T-helper 2 cell treated with Interferon-gamma antibody and Interleukin-4, amounts not matched to agents 100 ng/mL and 5 ng/mL, for 36 hours (primary cell): ENCODE results near the gene ATF4. TPM values are rescaled to one million over a fixed set of nuclear protein-coding genes. Genes with fewer than 3 reads are reported as not detected.

Experiments used
- intact Hi-C: fragments of 100-400 bp; cut with micrococcal nuclease; formaldehyde crosslinking; loops from one replicate; pipeline ENCODE4 v1.15.1; 2023
- total RNA-seq: library from RNA; stranded (reverse); gene quantifications from 2 replicates; pipeline ENCODE4 v1.2.3, GENCODE V29; 2022

ATF4 gene
- total RNA-seq, 1 donor from 2014 or later, result 277 TPM

GRCh38 chr22:39508393-39508792, 12.0 kb upstream of the ATF4 start:
- intact Hi-C loops, result no loop called here

- intact Hi-C loops, result no loop called here
Observed at GRCh38 chr22:39510529-39511149, 9.7 kb upstream of the ATF4 start.

GRCh38 chr22:39511226-39511625, 9.1 kb upstream of the ATF4 start:
- intact Hi-C loops, result no loop called here

- intact Hi-C loops, result no loop called here
Observed at GRCh38 chr22:39512026-39512425, 8.3 kb upstream of the ATF4 start.

DNA sequence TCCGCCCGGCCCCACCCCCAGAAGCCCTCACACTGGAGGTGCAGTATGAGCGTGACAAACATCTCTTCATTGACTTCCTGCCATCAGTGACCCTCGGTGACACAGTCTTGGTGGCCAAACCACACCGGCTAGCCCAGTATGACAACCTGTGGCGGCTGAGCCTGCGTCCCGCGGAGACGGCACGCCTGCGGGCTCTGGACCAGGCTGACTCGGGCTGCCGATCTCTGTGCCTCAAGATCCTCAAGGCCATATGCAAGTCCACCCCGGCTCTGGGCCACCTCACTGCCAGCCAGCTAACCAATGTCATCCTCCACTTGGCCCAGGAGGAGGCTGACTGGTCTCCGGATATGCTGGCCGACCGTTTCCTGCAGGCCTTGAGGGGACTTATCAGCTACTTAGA, 6.6 kb upstream of the ATF4 start:
- intact Hi-C loops, result no loop called here

GRCh38 chr22:39514373-39514973, 5.9 kb upstream of the ATF4 start:
- intact Hi-C loops, result no loop called here

DNA sequence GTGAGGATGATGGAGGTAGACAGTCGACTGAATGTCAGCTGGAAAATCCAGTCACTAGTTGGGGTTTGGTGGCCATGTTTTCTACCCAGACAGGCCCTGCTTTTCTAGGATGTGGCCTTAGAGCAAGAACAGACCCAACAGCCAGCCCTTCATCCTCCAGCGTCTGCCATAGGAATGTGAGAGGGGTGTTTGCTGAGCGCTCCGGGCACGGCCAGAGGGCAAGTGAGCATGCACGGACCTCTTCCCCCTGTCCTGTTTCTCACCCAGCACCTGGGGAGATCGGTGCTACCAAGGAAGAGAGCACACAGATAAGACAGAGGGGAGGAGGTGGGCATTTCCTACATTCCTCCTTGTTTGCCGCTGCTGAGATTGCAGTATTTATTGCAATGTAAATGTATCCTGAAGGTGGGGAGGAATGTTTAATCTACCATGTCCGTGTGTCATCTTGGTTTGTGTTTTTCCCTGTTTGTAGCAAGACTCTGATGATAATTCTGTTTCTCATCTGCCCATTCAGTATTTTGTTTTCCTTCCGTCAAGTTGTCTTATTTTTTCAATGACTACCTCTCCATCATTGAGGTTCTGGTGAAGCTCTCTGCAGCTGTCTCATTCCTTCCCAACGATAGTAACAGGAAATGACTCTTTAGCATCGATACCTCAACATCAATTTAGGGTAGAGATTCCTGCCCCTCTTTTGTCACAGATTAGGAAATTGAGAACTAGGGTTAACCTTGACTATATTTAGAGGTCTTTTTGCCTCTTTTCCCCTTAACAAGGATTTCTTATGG, 4.9 kb upstream of the ATF4 start:
- intact Hi-C loops, result no loop called here

- intact Hi-C loops, result no loop called here
Observed at GRCh38 chr22:39517470-39517869, 2.9 kb upstream of the ATF4 start.

DNA sequence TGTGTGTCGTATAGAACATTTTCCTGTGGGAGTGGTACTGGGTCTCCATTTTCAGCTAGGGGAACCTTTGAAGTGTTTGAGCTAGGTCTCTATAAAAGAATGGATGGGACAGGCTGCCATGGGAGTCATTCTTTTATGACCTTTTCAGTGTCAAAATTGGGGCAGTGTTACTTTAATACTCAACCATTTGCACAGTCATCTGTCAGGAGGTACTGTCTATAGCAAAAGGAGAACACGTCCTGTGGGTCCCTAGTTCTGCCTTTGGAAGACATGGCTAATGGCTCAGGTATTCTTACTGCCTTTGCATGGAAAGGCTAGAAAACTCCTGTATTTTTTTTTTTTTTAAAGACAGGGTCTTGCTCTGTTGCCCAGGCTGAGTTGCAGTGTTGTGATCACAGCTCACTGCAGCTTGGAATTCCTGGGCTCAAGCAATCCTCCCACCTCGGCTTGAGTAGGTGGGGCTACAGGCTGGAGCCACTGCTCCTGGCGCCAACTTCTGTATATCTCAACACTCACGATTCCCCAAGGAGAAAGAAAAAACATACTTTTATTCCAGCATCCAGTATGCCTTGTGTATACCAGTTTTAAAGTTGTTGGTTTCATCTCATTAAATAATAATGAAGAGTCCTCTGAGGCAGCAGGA, 2.1 kb upstream of the ATF4 start:
- intact Hi-C loops, result no loop called here

- intact Hi-C loops, result no loop called here
Observed at GRCh38 chr22:39518996-39519680, 1.2 kb upstream of the ATF4 start.

GRCh38 chr22:39519681-39520225, 609 bp upstream of the ATF4 start:
- intact Hi-C loops, result loop anchor here (1.0 to 10.0 kb wide), 5 partner anchors 13 to 767 kb away; partner anchors contain the start of genes CBX7, MIEF1, RPL3 and RPS19BP1

- intact Hi-C loops, result loop anchor here (5.0 to 10.0 kb wide), 2 partner anchors 366 to 769 kb away; partner anchors contain the start of gene CBX7
Observed at GRCh38 chr22:39521106-39521885, 934 bp downstream of the ATF4 start.

GRCh38 chr22:39522091-39522490, 1.7 kb downstream of the ATF4 start:
- intact Hi-C loops, result loop anchor here (5.0 to 10.0 kb wide), 2 partner anchors 367 to 770 kb away; partner anchors contain the start of gene CBX7

GRCh38 chr22:39522567-39523300, 2.4 kb downstream of the ATF4 start:
- intact Hi-C loops, result loop anchor here (5.0 to 10.0 kb wide), 2 partner anchors 368 to 770 kb away; partner anchors contain the start of gene CBX7

DNA sequence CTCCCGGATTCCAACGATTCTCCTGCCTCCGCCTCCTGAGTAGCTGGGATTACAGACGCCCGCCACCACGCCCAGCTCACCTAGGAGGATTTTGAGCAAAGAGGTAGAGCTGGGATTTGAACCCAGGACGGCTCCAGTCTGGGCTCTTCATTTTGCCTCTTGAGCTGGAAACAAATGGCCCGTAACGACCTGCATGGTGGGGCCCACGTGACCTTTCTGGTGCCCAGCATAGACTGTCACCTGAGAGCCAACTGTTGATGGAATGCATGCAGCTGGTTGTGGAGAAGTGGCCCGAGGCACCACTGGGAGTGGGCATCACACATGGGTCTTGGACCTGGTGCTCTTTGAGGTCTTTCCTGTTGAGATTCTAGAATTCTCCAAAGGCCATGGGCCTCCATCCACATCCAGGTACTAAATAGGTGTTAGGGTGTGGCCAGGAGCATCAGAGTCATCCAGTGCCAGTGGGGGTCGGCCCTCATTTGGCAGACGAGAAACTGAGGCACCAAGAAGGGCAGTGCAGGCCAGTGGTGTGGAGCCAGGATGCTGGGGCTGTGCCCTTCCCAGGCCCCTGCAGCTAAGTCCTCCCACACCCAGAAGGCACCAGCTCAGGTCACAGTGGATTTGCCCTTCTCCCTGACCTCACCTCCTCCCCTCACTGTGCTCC, 3.9 kb downstream of the ATF4 start:
- intact Hi-C loops, result loop anchor here (5.0 to 10.0 kb wide), 2 partner anchors 369 to 772 kb away; partner anchors contain the start of gene CBX7

DNA sequence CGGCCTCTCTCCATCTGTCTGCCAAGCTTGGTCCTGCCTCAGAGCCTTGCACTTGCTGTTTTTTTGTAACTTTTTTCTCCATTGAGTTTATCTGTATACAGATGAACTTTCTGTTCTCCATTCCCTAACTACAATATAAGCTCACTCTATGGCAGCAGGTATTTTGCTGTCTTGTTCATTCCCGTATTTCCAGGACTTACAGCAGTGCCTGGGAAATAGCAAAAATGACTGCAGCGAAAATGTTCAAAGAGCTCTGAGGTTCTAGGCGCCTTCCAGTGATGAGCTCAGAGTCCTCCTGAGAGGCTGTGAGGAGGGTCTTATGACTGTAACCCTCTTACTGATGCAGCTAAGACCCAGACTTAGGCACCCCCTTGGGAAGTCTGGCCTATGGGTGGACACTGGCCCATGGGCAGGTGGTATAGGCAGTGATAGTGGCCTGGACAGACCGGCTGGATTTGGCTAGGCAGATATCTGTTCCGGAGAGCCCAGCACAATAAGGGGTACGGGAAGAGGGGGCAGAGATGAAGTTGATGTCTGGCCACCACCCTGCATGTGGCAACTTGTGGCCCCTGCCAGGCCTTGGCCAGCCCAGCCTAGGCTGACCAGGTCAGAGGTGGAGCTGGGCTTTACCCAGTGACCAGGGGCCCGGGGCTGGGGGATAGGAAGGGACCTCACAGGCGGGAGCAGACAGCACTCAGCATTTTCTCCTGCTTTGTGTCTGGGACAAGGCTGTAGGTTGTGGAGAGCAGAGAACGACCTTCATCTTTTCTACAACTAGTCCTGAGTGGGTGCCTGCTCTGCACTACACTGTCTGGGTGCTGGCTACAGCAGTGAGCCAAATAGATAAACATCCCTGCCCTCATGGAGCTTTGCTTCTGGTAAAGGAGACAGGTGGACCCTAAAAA, 4.6 kb downstream of the ATF4 start:
- intact Hi-C loops, result loop anchor here (5.0 to 10.0 kb wide), 2 partner anchors 370 to 773 kb away; partner anchors contain the start of gene CBX7

DNA sequence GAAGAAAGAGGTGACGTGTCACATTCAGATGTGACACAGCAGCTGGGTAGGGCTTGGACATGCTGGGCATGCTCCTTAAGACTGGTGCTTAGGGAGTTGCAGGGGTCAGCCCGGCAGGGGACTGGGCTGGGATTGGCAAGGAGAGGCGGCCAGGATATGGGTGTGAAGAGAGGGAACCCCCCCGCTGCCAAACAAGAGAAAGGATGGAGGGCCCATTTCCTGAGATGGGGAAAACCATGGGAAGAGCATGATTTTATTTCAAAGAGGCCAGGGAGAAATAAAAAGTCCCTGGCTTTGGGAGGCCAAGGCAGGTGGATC, 5.3 kb downstream of the ATF4 start:
- intact Hi-C loops, result loop anchor here (10.0 kb wide), 1 partner anchor 371 kb away; the partner anchor contains the start of gene CBX7
